ENCODE results near the gene CRY2. TPM values are rescaled to one million over a fixed set of nuclear protein-coding genes. Genes with fewer than 3 reads are reported as not detected.

The CRY2 gene
- total RNA-seq, 1 donor from 2014 or later = 62.3 TPM

GRCh38 chr11:45889966-45890365, 42.7 kb downstream of the CRY2 start:
- intact Hi-C loops (cut with DNase I) = no loop called here
- ATAC-seq (no peak), DNase-seq (no peak)
- Histone ChIP-seq H3K27ac (no peak overlapping the region), H3K36me3 (no peaks in the 10 kb centered on the region), H3K4me3 (no peak overlapping the region), H3K9me3 (no peaks in the 10 kb centered on the region), H3K27me3 (ENCODE audit: low read depth) (no peaks in the 10 kb centered on the region), H3K4me1 (no peaks in the 10 kb centered on the region)
- no peak for TF ChIP-seq CTCF (IDR thresholded peaks at IDR 0.05)

- TF ChIP-seq CTCF (IDR thresholded peaks at IDR 0.05) = no peak
- Histone ChIP-seq H3K4me3 (no peak overlapping the region), H3K27ac (no peak overlapping the region), H3K36me3 (no peaks in the 10 kb centered on the region), H3K4me1 (no peaks in the 10 kb centered on the region), H3K9me3 (no peaks in the 10 kb centered on the region), H3K27me3 (ENCODE audit: low read depth) (peaks cover 3% of the 10 kb centered on the region)
- DNase-seq (no peak), ATAC-seq (no peak)
- intact Hi-C loops (cut with DNase I) = no loop called here
These were observed 43.7 kb downstream of the CRY2 start for GRCh38 chr11:45890886-45891550.

GRCh38 chr11:45892856-45893255, 45.6 kb downstream of the CRY2 start:
- Histone ChIP-seq H3K4me3 (no peak overlapping the region), H3K27me3 (ENCODE audit: low read depth) (peaks cover 8% of the 10 kb centered on the region), H3K27ac (no peak overlapping the region), H3K36me3 (no peaks in the 10 kb centered on the region), H3K4me1 (no peaks in the 10 kb centered on the region), H3K9me3 (no peaks in the 10 kb centered on the region)
- DNase-seq (no peak), ATAC-seq (no peak)
- no peak for TF ChIP-seq CTCF (IDR thresholded peaks at IDR 0.05)
- intact Hi-C loops (cut with DNase I) = no loop called here

GRCh38 chr11:45894555-45895247, 47.4 kb downstream of the CRY2 start:
- Histone ChIP-seq H3K4me3 (no peak overlapping the region), H3K27ac (no peak overlapping the region), H3K4me1 (peaks cover 8% of the 10 kb centered on the region), H3K27me3 (ENCODE audit: low read depth) (peaks cover 17% of the 10 kb centered on the region), H3K36me3 (no peaks in the 10 kb centered on the region), H3K9me3 (no peaks in the 10 kb centered on the region)
- no peak for DNase-seq
- intact Hi-C loops (cut with DNase I) = no loop called here
- TF ChIP-seq CTCF (IDR thresholded peaks at IDR 0.05) = no peak
- ATAC-seq = no peak

GRCh38 chr11:45895553-45896259, 48.4 kb downstream of the CRY2 start:
- peaks cover 23% of the 10 kb centered on the region for H3K27me3 ChIP-seq (ENCODE audit: low read depth)
- H3K4me3 ChIP-seq = no peak overlapping the region
- H3K36me3 ChIP-seq = no peaks in the 10 kb centered on the region
- intact Hi-C loops (cut with DNase I) = no loop called here
- ATAC-seq (no peak), DNase-seq (no peak)
- peaks cover 13% of the 10 kb centered on the region for H3K4me1 ChIP-seq
- no peaks in the 10 kb centered on the region for H3K9me3 ChIP-seq
- H3K27ac ChIP-seq = no peak overlapping the region
- TF ChIP-seq CTCF (IDR thresholded peaks at IDR 0.05) = no peak
